H1 (cell line): Measurements from ENCODE around the gene TMEM92. TPM values are rescaled to one million over a fixed set of nuclear protein-coding genes. Genes with fewer than 3 reads are reported as not detected.

Source experiments
- CBX5 ChIP-seq: fragments of 300-800, 300-1000 bp; sonication (generic); IDR thresholded peaks from 2 replicates; pipeline ENCODE4 v1.7.1; 2016; ENCODE audit warnings: antibody characterized with exemption, low read length, low read depth
- CTBP2 ChIP-seq: IDR thresholded peaks from 2 replicates; pipeline ENCODE4 v1.7.0; 2011; ENCODE audit warnings: borderline replicate concordance, mild to moderate bottlenecking, moderate library complexity, mixed read lengths, low read length; ENCODE audit not compliant: insufficient read depth, insufficient read length
- TAF7 ChIP-seq: optimal IDR thresholded peaks from 2 replicates; pipeline ENCODE3; 2011; ENCODE audit warnings: low read depth, mild to moderate bottlenecking, inconsistent platforms, low read length, moderate library complexity, borderline replicate concordance
- polyA plus RNA-seq, 7 experiments: library from polyadenylated mRNA; depleted of rRNA in 3 of 7; stranded (reverse) in 5 of 7; unstranded in 2 of 7; fragments of >200 nt in 5 of 7; fragments of 200-250 nt in 2 of 7; gene quantifications; 1 replicate in 5 of 7; 2 replicates in 1 of 7; 4 replicates in 1 of 7; pipeline versions ENCODE4 v1.2.1 to v1.2.3, GENCODE V29; 2011 to 2013; ENCODE audit warnings: missing spikeins in 2 of 7, mixed read lengths in 2 of 7
- total RNA-seq: library from RNA; stranded (reverse); fragmentation: NEBNext Ultra II Directional; extraction: Animal tissue kit (Norgen Biotek cat#: 25700); gene quantifications from 2 replicates; pipeline ENCODE4 v1.2.1, GENCODE V29; 2021
- TF ChIP-seq, protein P1 (sequence below): fragments of 300-600 bp; sonication (generic); IDR thresholded peaks from 2 replicates; pipeline ENCODE4 v1.7.1; 2012; ENCODE audit warnings: low read length, moderate library complexity, mild to moderate bottlenecking, inconsistent platforms; ENCODE audit not compliant: insufficient replicate concordance
- TF ChIP-seq, protein P2 (sequence below): IDR thresholded peaks from 2 replicates; pipeline ENCODE4 v1.6.1; 2012; ENCODE audit warnings: inconsistent platforms

Gene TMEM92
- total and polyA plus RNA-seq, 2 of the 8 experiments (the other 6 are each of a cell fraction or from before 2014, with no cell fraction given) = 11.9 to 24.8 TPM

DNA sequence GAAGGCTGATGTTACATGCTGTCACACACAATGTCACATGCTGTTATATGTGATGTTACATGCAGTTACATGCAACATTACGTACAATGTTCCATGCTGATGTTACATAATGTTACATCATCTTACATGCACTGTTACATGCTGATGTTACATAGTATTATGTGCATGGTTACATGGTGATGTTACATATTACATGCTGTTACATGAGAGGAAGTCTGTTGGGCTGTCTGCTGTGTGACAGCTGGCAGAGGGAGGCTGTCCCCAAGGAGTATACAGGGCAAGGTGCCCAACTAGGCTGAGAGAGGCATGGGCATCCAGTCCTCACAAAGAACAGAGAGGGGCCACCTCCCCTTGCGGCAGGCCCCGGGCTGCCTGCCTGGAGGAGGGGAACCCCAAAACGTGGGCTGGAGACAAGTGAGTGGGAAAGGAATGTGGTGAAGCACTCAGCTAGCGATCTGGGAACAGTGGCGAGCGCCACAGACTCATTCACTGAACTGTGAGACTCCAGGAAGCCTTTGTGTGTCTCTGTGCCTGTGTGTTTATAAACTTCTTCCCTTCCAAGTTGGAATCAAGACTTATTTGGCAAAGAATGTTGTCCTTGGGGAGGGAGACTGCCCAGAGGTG lies 30.6 kb downstream of the TMEM92 start (continued):
- TF ChIP-seq, protein P1, sequence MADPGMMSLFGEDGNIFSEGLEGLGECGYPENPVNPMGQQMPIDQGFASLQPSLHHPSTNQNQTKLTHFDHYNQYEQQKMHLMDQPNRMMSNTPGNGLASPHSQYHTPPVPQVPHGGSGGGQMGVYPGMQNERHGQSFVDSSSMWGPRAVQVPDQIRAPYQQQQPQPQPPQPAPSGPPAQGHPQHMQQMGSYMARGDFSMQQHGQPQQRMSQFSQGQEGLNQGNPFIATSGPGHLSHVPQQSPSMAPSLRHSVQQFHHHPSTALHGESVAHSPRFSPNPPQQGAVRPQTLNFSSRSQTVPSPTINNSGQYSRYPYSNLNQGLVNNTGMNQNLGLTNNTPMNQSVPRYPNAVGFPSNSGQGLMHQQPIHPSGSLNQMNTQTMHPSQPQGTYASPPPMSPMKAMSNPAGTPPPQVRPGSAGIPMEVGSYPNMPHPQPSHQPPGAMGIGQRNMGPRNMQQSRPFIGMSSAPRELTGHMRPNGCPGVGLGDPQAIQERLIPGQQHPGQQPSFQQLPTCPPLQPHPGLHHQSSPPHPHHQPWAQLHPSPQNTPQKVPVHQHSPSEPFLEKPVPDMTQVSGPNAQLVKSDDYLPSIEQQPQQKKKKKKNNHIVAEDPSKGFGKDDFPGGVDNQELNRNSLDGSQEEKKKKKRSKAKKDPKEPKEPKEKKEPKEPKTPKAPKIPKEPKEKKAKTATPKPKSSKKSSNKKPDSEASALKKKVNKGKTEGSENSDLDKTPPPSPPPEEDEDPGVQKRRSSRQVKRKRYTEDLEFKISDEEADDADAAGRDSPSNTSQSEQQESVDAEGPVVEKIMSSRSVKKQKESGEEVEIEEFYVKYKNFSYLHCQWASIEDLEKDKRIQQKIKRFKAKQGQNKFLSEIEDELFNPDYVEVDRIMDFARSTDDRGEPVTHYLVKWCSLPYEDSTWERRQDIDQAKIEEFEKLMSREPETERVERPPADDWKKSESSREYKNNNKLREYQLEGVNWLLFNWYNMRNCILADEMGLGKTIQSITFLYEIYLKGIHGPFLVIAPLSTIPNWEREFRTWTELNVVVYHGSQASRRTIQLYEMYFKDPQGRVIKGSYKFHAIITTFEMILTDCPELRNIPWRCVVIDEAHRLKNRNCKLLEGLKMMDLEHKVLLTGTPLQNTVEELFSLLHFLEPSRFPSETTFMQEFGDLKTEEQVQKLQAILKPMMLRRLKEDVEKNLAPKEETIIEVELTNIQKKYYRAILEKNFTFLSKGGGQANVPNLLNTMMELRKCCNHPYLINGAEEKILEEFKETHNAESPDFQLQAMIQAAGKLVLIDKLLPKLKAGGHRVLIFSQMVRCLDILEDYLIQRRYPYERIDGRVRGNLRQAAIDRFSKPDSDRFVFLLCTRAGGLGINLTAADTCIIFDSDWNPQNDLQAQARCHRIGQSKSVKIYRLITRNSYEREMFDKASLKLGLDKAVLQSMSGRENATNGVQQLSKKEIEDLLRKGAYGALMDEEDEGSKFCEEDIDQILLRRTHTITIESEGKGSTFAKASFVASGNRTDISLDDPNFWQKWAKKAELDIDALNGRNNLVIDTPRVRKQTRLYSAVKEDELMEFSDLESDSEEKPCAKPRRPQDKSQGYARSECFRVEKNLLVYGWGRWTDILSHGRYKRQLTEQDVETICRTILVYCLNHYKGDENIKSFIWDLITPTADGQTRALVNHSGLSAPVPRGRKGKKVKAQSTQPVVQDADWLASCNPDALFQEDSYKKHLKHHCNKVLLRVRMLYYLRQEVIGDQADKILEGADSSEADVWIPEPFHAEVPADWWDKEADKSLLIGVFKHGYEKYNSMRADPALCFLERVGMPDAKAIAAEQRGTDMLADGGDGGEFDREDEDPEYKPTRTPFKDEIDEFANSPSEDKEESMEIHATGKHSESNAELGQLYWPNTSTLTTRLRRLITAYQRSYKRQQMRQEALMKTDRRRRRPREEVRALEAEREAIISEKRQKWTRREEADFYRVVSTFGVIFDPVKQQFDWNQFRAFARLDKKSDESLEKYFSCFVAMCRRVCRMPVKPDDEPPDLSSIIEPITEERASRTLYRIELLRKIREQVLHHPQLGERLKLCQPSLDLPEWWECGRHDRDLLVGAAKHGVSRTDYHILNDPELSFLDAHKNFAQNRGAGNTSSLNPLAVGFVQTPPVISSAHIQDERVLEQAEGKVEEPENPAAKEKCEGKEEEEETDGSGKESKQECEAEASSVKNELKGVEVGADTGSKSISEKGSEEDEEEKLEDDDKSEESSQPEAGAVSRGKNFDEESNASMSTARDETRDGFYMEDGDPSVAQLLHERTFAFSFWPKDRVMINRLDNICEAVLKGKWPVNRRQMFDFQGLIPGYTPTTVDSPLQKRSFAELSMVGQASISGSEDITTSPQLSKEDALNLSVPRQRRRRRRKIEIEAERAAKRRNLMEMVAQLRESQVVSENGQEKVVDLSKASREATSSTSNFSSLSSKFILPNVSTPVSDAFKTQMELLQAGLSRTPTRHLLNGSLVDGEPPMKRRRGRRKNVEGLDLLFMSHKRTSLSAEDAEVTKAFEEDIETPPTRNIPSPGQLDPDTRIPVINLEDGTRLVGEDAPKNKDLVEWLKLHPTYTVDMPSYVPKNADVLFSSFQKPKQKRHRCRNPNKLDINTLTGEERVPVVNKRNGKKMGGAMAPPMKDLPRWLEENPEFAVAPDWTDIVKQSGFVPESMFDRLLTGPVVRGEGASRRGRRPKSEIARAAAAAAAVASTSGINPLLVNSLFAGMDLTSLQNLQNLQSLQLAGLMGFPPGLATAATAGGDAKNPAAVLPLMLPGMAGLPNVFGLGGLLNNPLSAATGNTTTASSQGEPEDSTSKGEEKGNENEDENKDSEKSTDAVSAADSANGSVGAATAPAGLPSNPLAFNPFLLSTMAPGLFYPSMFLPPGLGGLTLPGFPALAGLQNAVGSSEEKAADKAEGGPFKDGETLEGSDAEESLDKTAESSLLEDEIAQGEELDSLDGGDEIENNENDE = no peak
- TF ChIP-seq CTBP2 = no peak
- TF ChIP-seq, protein P2, sequence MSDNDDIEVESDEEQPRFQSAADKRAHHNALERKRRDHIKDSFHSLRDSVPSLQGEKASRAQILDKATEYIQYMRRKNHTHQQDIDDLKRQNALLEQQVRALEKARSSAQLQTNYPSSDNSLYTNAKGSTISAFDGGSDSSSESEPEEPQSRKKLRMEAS = no peak
- no peak for TF ChIP-seq CBX5
- no peak for TF ChIP-seq TAF7
